SK-N-SH treated with all-trans-retinoic acid at 6 μM for 48 hours (cell line): ENCODE results near the gene F7.

Source experiments
- ATAC-seq: fragments of 200-7000 bp; cut with Tn5 transposase; 3 replicates; pipeline ENCODE4 v1.9.1; 2020; ENCODE audit warnings: mild to moderate bottlenecking, moderate library complexity
- ARNTL ChIP-seq: fragments of 450-650 bp; formaldehyde crosslinking; IDR thresholded peaks from 2 replicates; pipeline ENCODE4 v1.5.0; 2020; ENCODE audit warnings: low read depth, mild to moderate bottlenecking, moderate library complexity, borderline replicate concordance
- BACH2 ChIP-seq: fragments of 250-450 bp; sonication (Bioruptor Pico); IDR thresholded peaks from 2 replicates; pipeline ENCODE4 v1.9.0; 2021; ENCODE audit warnings: mild to moderate bottlenecking, borderline replicate concordance
- CREB5 ChIP-seq: fragments of 250-450 bp; sonication (Bioruptor Pico); IDR thresholded peaks from 2 replicates; pipeline ENCODE4 v1.5.1; 2020; ENCODE audit warnings: low read depth, mild to moderate bottlenecking, moderate library complexity
- CSDC2 ChIP-seq: fragments of 250-450 bp; sonication (Bioruptor Pico); IDR thresholded peaks from 2 replicates; pipeline ENCODE4 v1.5.0; 2020; ENCODE audit warnings: mild to moderate bottlenecking, moderate library complexity
- CSRNP3 ChIP-seq: fragments of 250-450 bp; sonication (Bioruptor Pico); IDR thresholded peaks from 2 replicates; pipeline ENCODE4 v1.5.1; 2021; ENCODE audit warnings: mild to moderate bottlenecking, moderate library complexity
- GLIS3 ChIP-seq: fragments of 250-450 bp; sonication (Bioruptor Pico); IDR thresholded peaks from 2 replicates; pipeline ENCODE4 v1.5.0; 2020; ENCODE audit warnings: mild to moderate bottlenecking, moderate library complexity
- ISL1 ChIP-seq: fragments of 250-450 bp; sonication (Bioruptor Pico); IDR thresholded peaks from 2 replicates; pipeline ENCODE4 v2.1.2; 2022; ENCODE audit warnings: mild to moderate bottlenecking, moderate library complexity
- OSR1 ChIP-seq: fragments of 250-450 bp; sonication (Bioruptor Pico); IDR thresholded peaks from 2 replicates; pipeline ENCODE4 v1.8.0; 2022; ENCODE audit warnings: moderate library complexity, mild to moderate bottlenecking, inconsistent platforms
- POU6F1 ChIP-seq: fragments of 250-450 bp; sonication (Bioruptor Pico); IDR thresholded peaks from 2 replicates; pipeline ENCODE4 v1.8.0; 2021; ENCODE audit warnings: low read depth, mild to moderate bottlenecking, moderate library complexity, borderline replicate concordance
- PPARA ChIP-seq: fragments of 250-450 bp; sonication (Bioruptor Pico); IDR thresholded peaks from 2 replicates; pipeline ENCODE4 v1.5.0; 2020; ENCODE audit warnings: mild to moderate bottlenecking, borderline replicate concordance
- RARB ChIP-seq: fragments of 250-450 bp; sonication (Bioruptor Pico); IDR thresholded peaks from 2 replicates; pipeline ENCODE4 v1.8.0; 2021; ENCODE audit warnings: mild to moderate bottlenecking, moderate library complexity
- SNAI2 ChIP-seq: fragments of 250-450 bp; sonication (Bioruptor Pico); IDR thresholded peaks from 2 replicates; pipeline ENCODE4 v1.5.0; 2020; ENCODE audit warnings: mild to moderate bottlenecking, moderate library complexity
- TCF4 ChIP-seq: fragments of 250-450 bp; sonication (Bioruptor Pico); IDR thresholded peaks from 2 replicates; pipeline ENCODE4 v1.8.0; 2021; ENCODE audit warnings: mild to moderate bottlenecking, moderate library complexity, borderline replicate concordance
- TOX ChIP-seq: fragments of 250-450 bp; sonication (Bioruptor Pico); IDR thresholded peaks from 2 replicates; pipeline ENCODE4 v1.8.0; 2021; ENCODE audit warnings: mild to moderate bottlenecking, moderate library complexity, borderline replicate concordance
- ZC3H10 ChIP-seq: fragments of 250-450 bp; sonication (Bioruptor Pico); IDR thresholded peaks from 2 replicates; pipeline ENCODE4 v1.5.1; 2021; ENCODE audit warnings: mild to moderate bottlenecking, moderate library complexity
- ZFP3 ChIP-seq: fragments of 250-450 bp; sonication (Bioruptor Pico); IDR thresholded peaks from 2 replicates; pipeline ENCODE4 v1.5.0; 2020; ENCODE audit warnings: mild to moderate bottlenecking, moderate library complexity
- ZFP30 ChIP-seq: fragments of 450-650 bp; formaldehyde crosslinking; IDR thresholded peaks from 2 replicates; pipeline ENCODE4 v1.5.0; 2022; ENCODE audit warnings: mild to moderate bottlenecking, moderate library complexity
- ZNF565 ChIP-seq: fragments of 450-650 bp; formaldehyde crosslinking; conservative IDR thresholded peaks from 2 replicates; pipeline ENCODE4 v1.5.0; 2020; ENCODE audit warnings: low read depth, mild to moderate bottlenecking, moderate library complexity
- ZNF70 ChIP-seq: fragments of 450-650 bp; formaldehyde crosslinking; IDR thresholded peaks from 2 replicates; pipeline ENCODE4 v1.5.0; 2020; ENCODE audit warnings: mild to moderate bottlenecking, moderate library complexity
- ZNF8 ChIP-seq: fragments of 450-650 bp; formaldehyde crosslinking; IDR thresholded peaks from 2 replicates; pipeline ENCODE4 v1.5.0; 2020; ENCODE audit warnings: mild to moderate bottlenecking, moderate library complexity
- TF ChIP-seq, protein P1 (sequence below): fragments of 250-450 bp; sonication (Bioruptor Pico); IDR thresholded peaks from 2 replicates; pipeline ENCODE4 v1.8.0; 2020; ENCODE audit warnings: mild to moderate bottlenecking, moderate library complexity, borderline replicate concordance
- TF ChIP-seq, protein P2 (sequence below): fragments of 250-450 bp; sonication (Bioruptor Pico); IDR thresholded peaks from 2 replicates; pipeline ENCODE4 v1.5.0; 2020; ENCODE audit warnings: mild to moderate bottlenecking, moderate library complexity

Gene F7

GRCh38 chr13:113129480-113129879, 23.9 kb downstream of the F7 start:
- ATAC-seq = no peak
- TF ChIP-seq, protein P1, sequence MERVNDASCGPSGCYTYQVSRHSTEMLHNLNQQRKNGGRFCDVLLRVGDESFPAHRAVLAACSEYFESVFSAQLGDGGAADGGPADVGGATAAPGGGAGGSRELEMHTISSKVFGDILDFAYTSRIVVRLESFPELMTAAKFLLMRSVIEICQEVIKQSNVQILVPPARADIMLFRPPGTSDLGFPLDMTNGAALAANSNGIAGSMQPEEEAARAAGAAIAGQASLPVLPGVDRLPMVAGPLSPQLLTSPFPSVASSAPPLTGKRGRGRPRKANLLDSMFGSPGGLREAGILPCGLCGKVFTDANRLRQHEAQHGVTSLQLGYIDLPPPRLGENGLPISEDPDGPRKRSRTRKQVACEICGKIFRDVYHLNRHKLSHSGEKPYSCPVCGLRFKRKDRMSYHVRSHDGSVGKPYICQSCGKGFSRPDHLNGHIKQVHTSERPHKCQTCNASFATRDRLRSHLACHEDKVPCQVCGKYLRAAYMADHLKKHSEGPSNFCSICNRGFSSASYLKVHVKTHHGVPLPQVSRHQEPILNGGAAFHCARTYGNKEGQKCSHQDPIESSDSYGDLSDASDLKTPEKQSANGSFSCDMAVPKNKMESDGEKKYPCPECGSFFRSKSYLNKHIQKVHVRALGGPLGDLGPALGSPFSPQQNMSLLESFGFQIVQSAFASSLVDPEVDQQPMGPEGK = no peak
- TF ChIP-seq POU6F1 (CRISPR knock-in tag) (no peak), TCF4 (CRISPR knock-in tag) (no peak), ZFP30 (CRISPR knock-in tag) (no peak), ZC3H10 (CRISPR knock-in tag) (no peak), ZNF70 (no peak), GLIS3 (CRISPR knock-in tag) (no peak), OSR1 (no peak), ZFP3 (no peak), CSRNP3 (CRISPR knock-in tag) (no peak), CSDC2 (no peak), ZNF8 (CRISPR knock-in tag) (no peak)
- TF ChIP-seq, protein P2, sequence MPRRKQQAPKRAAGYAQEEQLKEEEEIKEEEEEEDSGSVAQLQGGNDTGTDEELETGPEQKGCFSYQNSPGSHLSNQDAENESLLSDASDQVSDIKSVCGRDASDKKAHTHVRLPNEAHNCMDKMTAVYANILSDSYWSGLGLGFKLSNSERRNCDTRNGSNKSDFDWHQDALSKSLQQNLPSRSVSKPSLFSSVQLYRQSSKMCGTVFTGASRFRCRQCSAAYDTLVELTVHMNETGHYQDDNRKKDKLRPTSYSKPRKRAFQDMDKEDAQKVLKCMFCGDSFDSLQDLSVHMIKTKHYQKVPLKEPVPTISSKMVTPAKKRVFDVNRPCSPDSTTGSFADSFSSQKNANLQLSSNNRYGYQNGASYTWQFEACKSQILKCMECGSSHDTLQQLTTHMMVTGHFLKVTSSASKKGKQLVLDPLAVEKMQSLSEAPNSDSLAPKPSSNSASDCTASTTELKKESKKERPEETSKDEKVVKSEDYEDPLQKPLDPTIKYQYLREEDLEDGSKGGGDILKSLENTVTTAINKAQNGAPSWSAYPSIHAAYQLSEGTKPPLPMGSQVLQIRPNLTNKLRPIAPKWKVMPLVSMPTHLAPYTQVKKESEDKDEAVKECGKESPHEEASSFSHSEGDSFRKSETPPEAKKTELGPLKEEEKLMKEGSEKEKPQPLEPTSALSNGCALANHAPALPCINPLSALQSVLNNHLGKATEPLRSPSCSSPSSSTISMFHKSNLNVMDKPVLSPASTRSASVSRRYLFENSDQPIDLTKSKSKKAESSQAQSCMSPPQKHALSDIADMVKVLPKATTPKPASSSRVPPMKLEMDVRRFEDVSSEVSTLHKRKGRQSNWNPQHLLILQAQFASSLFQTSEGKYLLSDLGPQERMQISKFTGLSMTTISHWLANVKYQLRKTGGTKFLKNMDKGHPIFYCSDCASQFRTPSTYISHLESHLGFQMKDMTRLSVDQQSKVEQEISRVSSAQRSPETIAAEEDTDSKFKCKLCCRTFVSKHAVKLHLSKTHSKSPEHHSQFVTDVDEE (CRISPR knock-in tag) = no peak

- no peak for ATAC-seq
Observed at GRCh38 chr13:113129921-113130750, 24.5 kb downstream of the F7 start.

More at GRCh38 chr13:113129921-113130750, 24.5 kb downstream of the F7 start:
- TF ChIP-seq TOX (no peak), SNAI2 (CRISPR knock-in tag) (no peak), ZNF8 (CRISPR knock-in tag) (no peak), PPARA (CRISPR knock-in tag) (no peak), ISL1 (CRISPR knock-in tag) (no peak), ARNTL (no peak), CREB5 (no peak), ZFP3 (no peak), ZFP30 (CRISPR knock-in tag) (no peak), OSR1 (no peak), RARB (CRISPR knock-in tag) (no peak), ZNF565 (CRISPR knock-in tag) (no peak), BACH2 (no peak), CSDC2 (no peak), GLIS3 (CRISPR knock-in tag) (no peak), CSRNP3 (CRISPR knock-in tag) (no peak)
- TF ChIP-seq, protein P2 (CRISPR knock-in tag) = no peak
- TF ChIP-seq, protein P1 = no peak
